ENCODE results near the gene ABCF3. TPM values are rescaled to one million over a fixed set of nuclear protein-coding genes. Genes with fewer than 3 reads are reported as not detected.

Gene ABCF3
- total RNA-seq, 1 experiment from 2014 or later: 68.8 TPM

- Mint-ChIP-seq H3K4me3 (ENCODE audit: unreplicated experiment) (no peak overlapping the region), H3K27ac (ENCODE audit: unreplicated experiment) (no peak overlapping the region), H3K36me3 (ENCODE audit: insufficient read depth, unreplicated experiment) (peaks cover 10% of the 10 kb centered on the region), H3K27me3 (ENCODE audit: insufficient read depth, unreplicated experiment) (peaks cover 7% of the 10 kb centered on the region), H3K4me1 (ENCODE audit: low read depth, unreplicated experiment) (no peaks in the 10 kb centered on the region), H3K9me3 (ENCODE audit: unreplicated experiment) (no peaks in the 10 kb centered on the region)
- Histone ChIP-seq H3K9me3 (no peaks in the 10 kb centered on the region), H3K36me3 (ENCODE audit: control insufficient read depth, insufficient read depth, low read length) (no peaks in the 10 kb centered on the region), H3K4me1 (no peaks in the 10 kb centered on the region), H3K27me3 (replicated peaks; ENCODE audit: control insufficient read depth, insufficient read depth, low read length) (no peaks in the 10 kb centered on the region), H3K4me3 (ENCODE audit: low read depth, low read length) (no peak overlapping the region)
- TF ChIP-seq CTCF (IDR thresholded peaks at IDR 0.05; ENCODE audit: insufficient read depth in 1 of 2, low read depth in 1 of 2, low read length in 1 of 2, severe bottlenecking in 1 of 2, unreplicated experiment in 1 of 2): no peak
- DNase-seq: no peak
- CTCF ChIA-PET: interaction anchor here (0.9 kb wide), 1 partner anchor 10 kb away, joined by 3 read pairs; no protein-coding TSS in a partner anchor
- POLR2A ChIA-PET: no interaction called here
- intact Hi-C loops (cut with micrococcal nuclease; ENCODE audit: unreplicated experiment): no loop called here
- BruUV-seq (replicated peaks): no TSS peak
Observed at GRCh38 chr3:184237211-184237610, 51.2 kb downstream of the ABCF3 start.

- H3K36me3 ChIP-seq (ENCODE audit: control insufficient read depth, insufficient read depth, low read length): no peaks in the 10 kb centered on the region
- CTCF ChIA-PET: interaction anchor here (0.9 kb wide), 1 partner anchor 11 kb away, joined by 3 read pairs; no protein-coding TSS in a partner anchor
- H3K4me1 ChIP-seq: no peaks in the 10 kb centered on the region
- no peak overlapping the region for H3K27ac Mint-ChIP-seq (ENCODE audit: unreplicated experiment)
- no peaks in the 10 kb centered on the region for H3K27me3 ChIP-seq (replicated peaks; ENCODE audit: control insufficient read depth, insufficient read depth, low read length)
- BruUV-seq (replicated peaks): no TSS peak
- H3K9me3 ChIP-seq: no peaks in the 10 kb centered on the region
- no peaks in the 10 kb centered on the region for H3K4me1 Mint-ChIP-seq (ENCODE audit: low read depth, unreplicated experiment)
- no peak for DNase-seq
- H3K36me3 Mint-ChIP-seq (ENCODE audit: insufficient read depth, unreplicated experiment): peaks cover 10% of the 10 kb centered on the region
- H3K27me3 Mint-ChIP-seq (ENCODE audit: insufficient read depth, unreplicated experiment): peaks cover 3% of the 10 kb centered on the region
- H3K9me3 Mint-ChIP-seq (ENCODE audit: unreplicated experiment): no peaks in the 10 kb centered on the region
- POLR2A ChIA-PET: no interaction called here
- H3K4me3 Mint-ChIP-seq (ENCODE audit: unreplicated experiment): no peak overlapping the region
- no peak overlapping the region for H3K4me3 ChIP-seq (ENCODE audit: low read depth, low read length)
- no peak for TF ChIP-seq CTCF (IDR thresholded peaks at IDR 0.05; ENCODE audit: insufficient read depth in 1 of 2, low read depth in 1 of 2, low read length in 1 of 2, severe bottlenecking in 1 of 2, unreplicated experiment in 1 of 2)
- intact Hi-C loops (cut with micrococcal nuclease; ENCODE audit: unreplicated experiment): no loop called here
Observed at GRCh38 chr3:184237807-184238206, 51.8 kb downstream of the ABCF3 start.

GRCh38 chr3:184238246-184238818 lies 52.3 kb downstream of the ABCF3 start:
- Mint-ChIP-seq H3K9me3 (ENCODE audit: unreplicated experiment) (no peaks in the 10 kb centered on the region), H3K27ac (ENCODE audit: unreplicated experiment) (no peak overlapping the region), H3K4me3 (ENCODE audit: unreplicated experiment) (no peak overlapping the region), H3K4me1 (ENCODE audit: low read depth, unreplicated experiment) (no peaks in the 10 kb centered on the region), H3K36me3 (ENCODE audit: insufficient read depth, unreplicated experiment) (peaks cover 11% of the 10 kb centered on the region), H3K27me3 (ENCODE audit: insufficient read depth, unreplicated experiment) (no peaks in the 10 kb centered on the region)
- POLR2A ChIA-PET: no interaction called here
- Histone ChIP-seq H3K27me3 (replicated peaks; ENCODE audit: control insufficient read depth, insufficient read depth, low read length) (no peaks in the 10 kb centered on the region), H3K36me3 (ENCODE audit: control insufficient read depth, insufficient read depth, low read length) (no peaks in the 10 kb centered on the region), H3K4me1 (no peaks in the 10 kb centered on the region), H3K9me3 (no peaks in the 10 kb centered on the region), H3K4me3 (ENCODE audit: low read depth, low read length) (no peak overlapping the region)
- BruUV-seq (replicated peaks): no TSS peak
- CTCF ChIA-PET: no interaction called here
- intact Hi-C loops (cut with micrococcal nuclease; ENCODE audit: unreplicated experiment): no loop called here
- TF ChIP-seq CTCF (IDR thresholded peaks at IDR 0.05; ENCODE audit: insufficient read depth in 1 of 2, low read depth in 1 of 2, low read length in 1 of 2, severe bottlenecking in 1 of 2, unreplicated experiment in 1 of 2): no peak
- DNase-seq: no peak
